ENCODE measurements around the gene IRF8. TPM values are rescaled to one million over a fixed set of nuclear protein-coding genes. Genes with fewer than 3 reads are reported as not detected.

The IRF8 gene
- total RNA-seq, 1 donor from 2014 or later, result not detected

DNA sequence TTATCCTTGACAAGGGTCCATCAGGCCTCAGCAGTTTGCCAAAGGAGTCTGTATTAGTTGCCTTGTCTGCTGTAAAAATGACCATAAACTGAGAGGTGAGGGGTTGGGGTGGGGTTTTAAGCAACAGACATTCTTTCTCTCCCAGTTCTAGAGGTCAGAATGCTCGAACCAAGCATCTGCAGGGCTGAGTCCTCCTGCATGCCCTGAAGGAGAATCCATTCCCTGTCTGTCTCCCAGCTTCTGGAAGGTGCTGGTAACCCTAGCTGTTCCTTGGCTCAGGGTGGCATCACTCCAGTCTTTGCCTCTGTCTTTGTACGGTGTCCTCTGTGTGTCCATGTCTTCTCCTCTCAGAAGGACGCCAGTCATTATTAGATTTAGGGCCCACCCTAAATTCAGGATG is 17.5 kb upstream of the IRF8 start:
- peaks cover 2% of the 10 kb centered on the region for H3K9me3 Mint-ChIP-seq (ENCODE audit: low read depth)
- H3K4me1 Mint-ChIP-seq (ENCODE audit: low read depth), result no peaks in the 10 kb centered on the region
- TF ChIP-seq, protein P1, sequence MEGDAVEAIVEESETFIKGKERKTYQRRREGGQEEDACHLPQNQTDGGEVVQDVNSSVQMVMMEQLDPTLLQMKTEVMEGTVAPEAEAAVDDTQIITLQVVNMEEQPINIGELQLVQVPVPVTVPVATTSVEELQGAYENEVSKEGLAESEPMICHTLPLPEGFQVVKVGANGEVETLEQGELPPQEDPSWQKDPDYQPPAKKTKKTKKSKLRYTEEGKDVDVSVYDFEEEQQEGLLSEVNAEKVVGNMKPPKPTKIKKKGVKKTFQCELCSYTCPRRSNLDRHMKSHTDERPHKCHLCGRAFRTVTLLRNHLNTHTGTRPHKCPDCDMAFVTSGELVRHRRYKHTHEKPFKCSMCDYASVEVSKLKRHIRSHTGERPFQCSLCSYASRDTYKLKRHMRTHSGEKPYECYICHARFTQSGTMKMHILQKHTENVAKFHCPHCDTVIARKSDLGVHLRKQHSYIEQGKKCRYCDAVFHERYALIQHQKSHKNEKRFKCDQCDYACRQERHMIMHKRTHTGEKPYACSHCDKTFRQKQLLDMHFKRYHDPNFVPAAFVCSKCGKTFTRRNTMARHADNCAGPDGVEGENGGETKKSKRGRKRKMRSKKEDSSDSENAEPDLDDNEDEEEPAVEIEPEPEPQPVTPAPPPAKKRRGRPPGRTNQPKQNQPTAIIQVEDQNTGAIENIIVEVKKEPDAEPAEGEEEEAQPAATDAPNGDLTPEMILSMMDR (IDR thresholded peaks at IDR 0.05), result no peak
- H3K27me3 Mint-ChIP-seq (ENCODE audit: low read depth), result peaks cover 47% of the 10 kb centered on the region
- no peak overlapping the region for H3K27ac Mint-ChIP-seq (ENCODE audit: unreplicated experiment)
- no peak overlapping the region for H3K4me3 Mint-ChIP-seq (ENCODE audit: unreplicated experiment)
- no peak for DNase-seq (ENCODE audit: low spot score)
- H3K36me3 Mint-ChIP-seq (ENCODE audit: low read depth), result peaks cover 2% of the 10 kb centered on the region

DNA sequence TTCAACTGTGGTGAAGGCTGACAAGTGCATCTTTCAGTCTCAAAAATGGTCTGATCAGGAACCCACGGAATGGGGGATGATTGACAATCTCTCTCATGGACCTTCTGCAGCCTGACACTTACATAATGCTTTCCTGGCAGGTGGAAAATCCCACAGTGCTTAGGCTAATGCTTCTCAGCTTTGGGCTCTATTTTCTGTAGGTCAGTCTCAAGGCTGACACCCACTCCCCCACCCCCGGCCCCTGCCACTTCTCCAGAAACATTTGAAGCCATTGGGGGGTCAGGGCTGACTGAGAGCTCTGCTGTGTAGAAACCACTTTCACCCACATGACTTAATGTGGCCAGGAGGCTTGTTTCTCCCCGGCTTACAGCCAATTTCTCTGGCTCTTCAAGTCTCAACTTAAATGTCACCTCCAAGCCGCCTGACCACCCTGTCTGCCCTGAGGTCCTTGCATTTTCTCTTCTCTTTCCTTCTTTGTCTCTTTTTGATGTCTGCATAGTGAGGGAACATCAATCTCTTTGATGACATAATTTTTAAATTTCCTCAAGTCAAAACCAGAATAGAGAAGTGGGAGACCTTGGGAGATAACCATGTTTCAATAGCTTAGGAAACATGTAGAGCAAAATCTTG is 16.7 kb upstream of the IRF8 start:
- peaks cover 45% of the 10 kb centered on the region for H3K27me3 Mint-ChIP-seq (ENCODE audit: low read depth)
- H3K4me1 Mint-ChIP-seq (ENCODE audit: low read depth), result no peaks in the 10 kb centered on the region
- H3K4me3 Mint-ChIP-seq (ENCODE audit: unreplicated experiment), result no peak overlapping the region
- no peak overlapping the region for H3K27ac Mint-ChIP-seq (ENCODE audit: unreplicated experiment)
- H3K9me3 Mint-ChIP-seq (ENCODE audit: low read depth), result no peaks in the 10 kb centered on the region
- TF ChIP-seq, protein P1 (IDR thresholded peaks at IDR 0.05), result no peak
- H3K36me3 Mint-ChIP-seq (ENCODE audit: low read depth), result no peaks in the 10 kb centered on the region
- DNase-seq (ENCODE audit: low spot score), result no peak

DNA sequence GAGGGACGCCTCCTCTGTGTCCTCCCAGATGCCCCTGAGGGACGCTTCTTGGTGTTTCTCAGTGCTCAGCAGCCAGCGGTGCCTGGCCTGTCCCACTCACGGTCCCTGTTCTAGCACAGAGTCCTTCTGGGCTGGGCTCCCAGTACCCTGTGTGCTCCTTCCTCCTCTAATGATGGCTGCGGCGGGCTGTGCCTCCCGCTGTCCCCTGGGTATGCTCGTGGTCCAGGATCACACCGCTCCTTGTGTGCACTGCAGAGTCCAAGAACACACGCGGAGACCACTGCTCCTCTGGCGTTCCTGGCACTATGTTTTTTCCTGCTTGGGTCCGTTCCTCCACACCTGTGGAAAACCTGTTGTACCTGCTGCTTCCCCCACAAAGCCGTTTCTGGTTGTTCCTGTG is 15.1 kb upstream of the IRF8 start:
- H3K27ac Mint-ChIP-seq (ENCODE audit: unreplicated experiment), result no peak overlapping the region
- peaks cover 51% of the 10 kb centered on the region for H3K27me3 Mint-ChIP-seq (ENCODE audit: low read depth)
- H3K4me3 Mint-ChIP-seq (ENCODE audit: unreplicated experiment), result no peak overlapping the region
- TF ChIP-seq, protein P1 (IDR thresholded peaks at IDR 0.05), result no peak
- no peaks in the 10 kb centered on the region for H3K36me3 Mint-ChIP-seq (ENCODE audit: low read depth)
- H3K4me1 Mint-ChIP-seq (ENCODE audit: low read depth), result peaks cover 3% of the 10 kb centered on the region
- DNase-seq (ENCODE audit: low spot score), result no peak
- no peaks in the 10 kb centered on the region for H3K9me3 Mint-ChIP-seq (ENCODE audit: low read depth)

DNA sequence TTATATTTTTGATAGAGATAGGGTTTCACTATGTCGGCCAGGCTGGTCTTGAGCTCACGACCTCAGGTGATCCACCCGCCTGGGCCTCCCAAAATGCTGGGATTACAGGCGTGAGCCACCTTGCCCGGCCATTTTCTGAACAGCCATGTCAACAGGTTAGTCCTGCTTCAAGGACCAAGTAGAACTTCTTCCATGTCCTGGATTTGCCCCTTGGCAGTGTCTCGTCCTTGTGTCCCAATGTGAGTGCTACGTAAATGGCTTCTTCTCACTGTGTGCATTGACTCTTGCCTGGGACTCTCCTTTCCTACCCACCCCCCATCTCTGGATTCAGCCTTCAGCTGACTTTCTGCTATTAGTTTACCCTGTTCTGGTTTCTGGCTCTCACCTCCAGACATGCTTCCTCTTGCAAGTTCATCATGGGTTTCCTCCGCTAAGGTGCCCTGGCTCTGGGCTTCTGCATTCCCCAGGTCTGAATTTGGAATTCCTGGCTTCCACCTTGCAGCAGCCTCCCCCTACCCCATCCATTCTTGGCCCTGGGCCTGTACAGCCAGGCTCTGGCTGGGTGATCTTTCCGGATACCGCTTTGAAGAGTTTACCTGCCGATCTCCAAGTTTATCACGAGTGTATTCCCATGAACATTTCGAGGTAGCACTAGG is 14.0 kb upstream of the IRF8 start:
- Mint-ChIP-seq H3K36me3 (ENCODE audit: low read depth) (no peaks in the 10 kb centered on the region), H3K27ac (ENCODE audit: unreplicated experiment) (no peak overlapping the region), H3K27me3 (ENCODE audit: low read depth) (peaks cover 46% of the 10 kb centered on the region), H3K4me3 (ENCODE audit: unreplicated experiment) (no peak overlapping the region), H3K4me1 (ENCODE audit: low read depth) (peaks cover 12% of the 10 kb centered on the region), H3K9me3 (ENCODE audit: low read depth) (no peaks in the 10 kb centered on the region)
- DNase-seq (ENCODE audit: low spot score), result no peak
- TF ChIP-seq, protein P1 (IDR thresholded peaks at IDR 0.05), result no peak

DNA sequence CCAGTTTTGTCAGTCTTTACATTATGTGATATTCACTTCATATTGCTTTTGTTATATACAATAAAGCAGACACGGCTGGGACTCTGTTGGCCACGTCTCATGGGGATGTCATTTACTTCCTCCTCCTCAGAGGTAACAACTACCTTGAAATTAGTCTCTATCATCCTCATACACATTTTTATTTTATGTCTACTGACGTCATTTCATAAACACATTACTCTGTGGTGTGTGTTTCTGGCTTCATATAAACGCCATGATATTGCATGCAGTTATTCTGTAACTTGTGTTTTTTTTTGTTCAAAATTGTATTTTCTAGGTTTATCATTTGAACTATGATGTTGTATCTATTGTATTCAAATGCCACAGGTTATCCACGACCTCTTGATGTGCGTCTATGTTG is 13.4 kb upstream of the IRF8 start:
- H3K9me3 Mint-ChIP-seq (ENCODE audit: low read depth), result no peaks in the 10 kb centered on the region
- H3K27ac Mint-ChIP-seq (ENCODE audit: unreplicated experiment), result no peak overlapping the region
- no peak overlapping the region for H3K4me3 Mint-ChIP-seq (ENCODE audit: unreplicated experiment)
- H3K27me3 Mint-ChIP-seq (ENCODE audit: low read depth), result peaks cover 40% of the 10 kb centered on the region
- TF ChIP-seq, protein P1 (IDR thresholded peaks at IDR 0.05), result no peak
- no peak for DNase-seq (ENCODE audit: low spot score)
- no peaks in the 10 kb centered on the region for H3K36me3 Mint-ChIP-seq (ENCODE audit: low read depth)
- peaks cover 12% of the 10 kb centered on the region for H3K4me1 Mint-ChIP-seq (ENCODE audit: low read depth)

All from chondrocyte (in vitro differentiated cells).